Erythroblast (primary cell): ENCODE data around the gene TMEM60.

Source experiments
- GATA1 ChIP-seq: IDR thresholded peaks from 2 replicates; pipeline ENCODE4 v1.6.1; 2011; ENCODE audit warnings: low read depth, mild to moderate bottlenecking, control low read depth, low read length, moderate library complexity
- POLR2A ChIP-seq: IDR thresholded peaks from 2 replicates; pipeline ENCODE4 v1.6.1; 2011; ENCODE audit warnings: mild to moderate bottlenecking, low read length

GRCh38 chr7:77794000-77794399 is 4.2 kb downstream of the TMEM60 start:
- TF ChIP-seq POLR2A (no peak), GATA1 (no peak)
